ENCODE data around the gene TIMM23.
"Not testable (repeated sequence)": the region's sequence is repeated elsewhere in the genome, so short reads cannot be mapped to it uniquely, and the experiment has no call there.

Gene TIMM23, protein sequence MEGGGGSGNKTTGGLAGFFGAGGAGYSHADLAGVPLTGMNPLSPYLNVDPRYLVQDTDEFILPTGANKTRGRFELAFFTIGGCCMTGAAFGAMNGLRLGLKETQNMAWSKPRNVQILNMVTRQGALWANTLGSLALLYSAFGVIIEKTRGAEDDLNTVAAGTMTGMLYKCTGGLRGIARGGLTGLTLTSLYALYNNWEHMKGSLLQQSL

DNA sequence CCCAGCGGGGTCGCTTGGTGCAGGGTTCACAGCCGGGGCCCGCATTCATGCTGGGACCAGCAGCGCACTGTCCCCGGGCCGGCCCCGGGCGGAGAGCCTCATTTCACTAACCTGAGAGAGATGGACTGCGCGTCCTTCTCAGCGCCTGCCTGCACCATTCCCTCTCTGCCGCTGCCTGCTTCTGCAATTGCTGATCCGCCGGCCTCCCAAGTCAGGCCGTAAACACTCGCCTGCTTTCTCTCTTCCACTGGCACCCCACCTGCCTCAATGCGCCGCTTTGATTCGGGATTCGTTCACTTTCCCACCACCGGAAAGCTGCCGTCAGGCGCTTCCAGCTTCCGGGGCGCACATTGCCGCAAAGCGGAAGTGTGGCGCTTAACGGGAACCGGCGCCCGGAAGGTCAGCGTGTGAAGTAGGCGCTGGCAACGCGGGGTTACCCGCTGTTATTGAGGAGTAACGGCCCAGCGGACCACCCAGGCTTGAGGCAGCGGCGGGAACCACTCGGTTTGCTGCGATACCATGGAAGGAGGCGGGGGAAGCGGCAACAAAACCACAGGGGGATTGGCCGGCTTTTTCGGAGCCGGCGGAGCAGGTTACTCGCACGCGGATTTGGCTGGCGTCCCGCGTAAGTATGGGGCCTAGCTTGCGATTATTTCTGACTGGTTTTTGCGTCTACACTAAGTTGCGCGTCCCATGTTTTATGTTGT is at the start of gene TIMM23:
TSS of gene TIMM23 (plus strand) at position 384 of the 707 bp plus-strand sequence. CDS start at position 520, 136 bp downstream.
- peak; percentile 69 to 76 for DNase-seq (ENCODE audit: low read depth in 2 of 2, low spot score in 1 of 2)

DNA sequence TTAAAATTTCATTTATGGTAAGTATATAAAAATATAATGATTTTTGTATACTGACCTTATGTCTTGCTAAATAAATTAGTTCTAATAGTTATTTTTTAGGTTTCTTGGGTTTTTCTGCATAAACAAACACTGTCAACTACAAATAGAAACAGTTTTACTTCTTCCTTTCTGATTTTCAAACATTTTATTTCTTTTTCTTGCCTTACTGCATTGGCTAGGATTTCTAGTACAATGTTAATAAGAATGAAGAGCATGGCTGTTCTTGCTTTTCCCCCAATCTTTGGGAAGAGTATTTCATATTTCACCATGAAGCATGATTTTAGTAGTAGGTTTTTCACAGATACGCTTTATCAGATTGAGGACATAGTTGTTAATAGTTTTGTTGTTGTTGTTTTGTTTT is 45.5 kb upstream of the TIMM23 start:
- not testable (repeated sequence) for DNase-seq (ENCODE audit: low read depth in 2 of 2, low spot score in 1 of 2)

DNA sequence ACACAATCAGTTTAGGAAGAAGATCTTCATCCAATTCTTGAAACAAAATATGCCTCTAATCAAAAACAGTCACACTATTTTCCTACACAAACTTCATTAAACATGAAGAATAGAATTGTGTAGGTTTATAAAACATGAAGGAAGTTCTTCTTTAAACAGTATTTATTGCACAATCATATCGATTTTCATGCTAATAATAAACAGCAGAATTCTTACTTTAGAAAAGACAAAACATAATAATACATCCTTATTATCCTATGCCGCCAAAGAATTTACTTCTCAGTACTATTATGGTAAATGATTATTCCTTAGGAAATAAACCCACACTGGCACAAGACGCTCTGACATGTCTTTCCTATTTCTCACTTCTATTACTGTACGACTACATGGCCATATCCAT is 41.0 kb upstream of the TIMM23 start:
- DNase-seq (ENCODE audit: low read depth in 2 of 2, low spot score in 1 of 2), result not testable (repeated sequence)

DNA sequence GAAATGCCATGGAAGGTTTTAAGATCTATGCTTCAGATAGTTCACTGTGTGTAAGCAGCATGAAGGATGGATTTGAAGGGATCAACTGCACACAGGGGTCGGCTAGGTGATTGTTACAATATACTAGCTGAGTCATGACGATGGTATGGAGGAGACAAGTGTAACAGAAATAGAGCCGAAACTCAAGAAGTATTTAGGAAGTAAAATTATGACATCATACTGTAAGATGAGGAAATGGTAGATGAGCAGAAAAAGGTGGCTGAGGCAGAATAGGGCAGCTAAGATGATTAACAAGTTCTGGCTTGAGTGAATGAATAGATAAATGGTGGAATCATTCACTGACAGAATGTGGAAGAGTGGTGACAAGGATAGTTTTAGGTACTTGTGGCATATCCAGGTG is 37.5 kb upstream of the TIMM23 start:
- not testable (repeated sequence) for DNase-seq (ENCODE audit: low read depth in 2 of 2, low spot score in 1 of 2)

DNA sequence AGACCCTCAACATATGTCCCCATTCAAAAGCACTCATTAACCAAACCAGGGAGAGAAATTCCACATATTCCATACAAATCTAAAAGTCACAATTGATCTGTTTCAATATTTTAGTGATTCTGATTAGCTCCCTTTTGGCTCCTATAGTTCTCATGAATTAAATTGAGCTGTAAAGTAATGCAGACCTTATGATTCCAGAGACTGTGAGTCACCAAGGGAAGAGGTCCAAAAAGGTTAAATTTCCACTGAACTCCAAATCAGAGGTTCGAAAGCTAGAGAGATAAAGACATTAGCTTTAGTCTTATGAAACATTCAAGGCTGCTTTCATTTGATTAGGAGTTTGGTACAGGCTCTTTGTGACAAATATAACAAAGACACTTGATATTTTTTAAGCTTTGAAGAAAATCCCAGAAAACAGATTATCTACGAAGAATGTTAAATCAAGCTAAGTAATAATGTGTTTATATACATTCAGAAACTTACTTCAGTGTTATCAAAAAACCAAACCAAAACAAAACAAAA is 33.1 kb upstream of the TIMM23 start:
- DNase-seq (ENCODE audit: low read depth in 2 of 2, low spot score in 1 of 2), result not testable (repeated sequence)

DNA sequence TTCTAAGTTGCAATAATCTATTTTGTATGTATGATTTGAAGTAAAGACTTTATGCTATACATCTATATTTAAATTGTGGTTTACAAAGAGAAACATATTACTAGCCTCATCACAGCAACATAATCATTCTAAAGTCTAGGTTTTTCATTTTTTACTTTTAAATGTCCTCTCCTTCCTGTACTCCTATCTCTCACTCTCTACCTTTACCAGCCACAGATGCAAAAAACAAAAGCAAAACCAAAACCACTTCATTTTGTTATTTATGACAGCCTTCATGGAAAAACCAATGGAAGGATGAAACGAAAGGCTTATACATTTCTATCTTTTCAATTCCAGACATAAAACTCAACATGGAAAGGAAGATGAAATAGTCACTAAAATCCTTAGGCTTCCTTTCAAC is 31.1 kb upstream of the TIMM23 start:
- not testable (repeated sequence) for DNase-seq (ENCODE audit: low read depth in 2 of 2, low spot score in 1 of 2)

DNA sequence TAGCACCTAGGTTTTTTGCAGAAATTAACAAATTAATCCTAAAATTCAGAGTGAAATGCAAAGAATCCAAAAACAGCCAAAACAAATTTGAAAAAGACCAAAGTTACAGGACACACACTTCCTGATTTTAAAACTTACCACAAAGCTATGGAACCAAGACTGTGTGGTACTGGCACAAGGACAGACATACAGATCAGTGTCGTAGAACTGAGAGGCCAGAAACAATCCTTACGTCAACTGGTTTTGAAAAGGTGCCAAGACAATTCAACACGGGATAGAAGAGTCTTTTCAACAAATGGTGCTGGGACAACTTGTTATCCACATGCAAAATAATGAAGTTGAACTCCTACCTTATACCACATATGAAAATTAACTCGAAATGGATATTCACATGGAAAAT is 26.8 kb upstream of the TIMM23 start:
- not testable (repeated sequence) for DNase-seq (ENCODE audit: low read depth in 2 of 2, low spot score in 1 of 2)

DNA sequence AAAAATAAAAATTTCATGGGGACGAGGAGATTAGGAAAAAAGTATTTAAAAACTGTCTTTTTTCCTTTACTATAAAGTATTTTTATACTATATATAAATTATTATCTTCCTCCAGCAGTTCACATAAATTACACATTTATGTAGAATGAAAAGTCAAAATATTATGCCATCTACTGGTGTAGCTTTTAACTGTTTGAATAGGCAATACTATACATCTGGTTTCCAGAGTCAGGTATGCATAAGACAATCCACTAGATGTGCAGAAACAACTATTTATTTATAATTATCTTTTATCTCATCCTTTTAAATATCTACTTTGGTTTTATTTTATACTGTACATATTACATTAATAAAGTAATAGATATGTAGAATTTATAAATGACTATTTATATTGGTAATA is 24.9 kb upstream of the TIMM23 start:
- DNase-seq (ENCODE audit: low read depth in 2 of 2, low spot score in 1 of 2), result not testable (repeated sequence)

DNA sequence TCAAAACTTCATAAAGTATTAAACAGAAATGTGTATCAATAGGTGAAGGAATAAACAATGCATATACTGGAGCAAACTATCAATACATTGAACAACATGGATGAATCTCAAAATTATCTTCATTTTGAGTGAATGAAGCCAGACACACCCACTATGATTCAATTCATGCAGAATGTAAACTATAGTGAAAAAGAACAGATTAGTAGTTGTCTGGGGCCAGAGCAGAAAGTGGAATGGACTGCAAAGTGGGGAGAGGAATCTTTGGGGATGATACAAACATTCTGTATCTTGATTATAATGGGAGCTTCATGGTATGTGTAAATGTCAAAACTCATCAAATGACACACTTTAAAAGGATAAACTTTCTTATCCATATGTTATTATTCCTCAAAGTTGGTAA is 23.5 kb upstream of the TIMM23 start:
- DNase-seq (ENCODE audit: low read depth in 2 of 2, low spot score in 1 of 2), result not testable (repeated sequence)

DNA sequence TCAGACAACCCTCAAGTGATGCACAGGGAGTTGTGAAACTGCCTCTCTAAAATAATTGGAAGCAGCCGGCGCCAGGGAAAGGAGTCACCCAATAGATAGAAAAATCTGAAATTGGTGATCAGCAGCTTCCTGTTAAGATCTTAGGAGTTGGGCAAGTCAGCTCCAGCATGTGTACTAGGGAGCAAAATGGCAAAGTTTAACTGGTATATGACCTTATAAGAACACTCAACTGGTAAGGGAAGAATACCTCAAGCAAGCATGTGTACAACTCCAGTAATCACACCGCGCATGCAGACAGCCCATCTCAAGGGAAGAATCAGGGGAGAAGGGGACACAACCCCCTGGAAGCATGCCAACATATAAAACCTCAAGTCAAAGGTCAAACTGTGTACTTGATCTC is 17.9 kb upstream of the TIMM23 start:
- DNase-seq (ENCODE audit: low read depth in 2 of 2, low spot score in 1 of 2), result not testable (repeated sequence)

DNA sequence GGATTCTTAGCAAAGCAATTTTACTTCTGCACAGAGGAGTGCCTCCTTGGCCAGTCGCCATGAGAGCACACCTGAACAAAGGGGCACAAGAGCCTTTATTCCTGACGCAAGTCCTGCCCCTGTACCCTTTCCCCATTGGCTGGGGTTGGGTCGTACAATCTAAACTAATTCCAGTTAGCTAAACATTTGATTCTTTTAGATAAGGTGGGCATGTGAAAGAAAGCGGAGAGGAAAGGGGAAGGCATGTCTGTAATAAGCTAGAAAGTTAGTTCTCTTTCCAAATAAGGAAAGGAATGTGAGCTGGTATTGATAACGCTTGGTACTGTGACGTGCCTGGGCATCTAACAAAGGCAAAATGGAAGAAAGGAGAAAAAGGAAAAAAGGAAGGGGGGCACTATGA is 15.7 kb upstream of the TIMM23 start:
- DNase-seq (ENCODE audit: low read depth in 2 of 2, low spot score in 1 of 2), result not testable (repeated sequence)

DNA sequence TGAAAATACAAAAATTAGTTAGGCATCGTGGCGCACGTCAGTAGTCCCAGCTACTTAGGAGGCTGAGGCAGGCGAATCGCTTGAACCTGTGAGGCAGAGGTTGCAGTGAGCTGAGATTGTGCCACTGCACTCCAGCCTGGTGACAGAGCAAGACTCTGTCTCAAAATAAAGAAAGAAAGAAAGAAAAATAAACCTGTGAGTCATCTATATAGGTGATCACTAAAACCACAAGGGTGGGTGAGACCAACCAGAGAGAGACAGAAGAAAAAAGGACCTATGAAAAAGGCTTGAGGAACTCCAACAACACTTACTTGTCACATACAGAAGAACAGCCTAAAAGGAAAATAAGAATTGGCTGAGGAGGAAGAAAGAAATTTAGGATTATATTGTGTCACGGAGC is 14.4 kb upstream of the TIMM23 start:
- DNase-seq (ENCODE audit: low read depth in 2 of 2, low spot score in 1 of 2), result not testable (repeated sequence)

DNA sequence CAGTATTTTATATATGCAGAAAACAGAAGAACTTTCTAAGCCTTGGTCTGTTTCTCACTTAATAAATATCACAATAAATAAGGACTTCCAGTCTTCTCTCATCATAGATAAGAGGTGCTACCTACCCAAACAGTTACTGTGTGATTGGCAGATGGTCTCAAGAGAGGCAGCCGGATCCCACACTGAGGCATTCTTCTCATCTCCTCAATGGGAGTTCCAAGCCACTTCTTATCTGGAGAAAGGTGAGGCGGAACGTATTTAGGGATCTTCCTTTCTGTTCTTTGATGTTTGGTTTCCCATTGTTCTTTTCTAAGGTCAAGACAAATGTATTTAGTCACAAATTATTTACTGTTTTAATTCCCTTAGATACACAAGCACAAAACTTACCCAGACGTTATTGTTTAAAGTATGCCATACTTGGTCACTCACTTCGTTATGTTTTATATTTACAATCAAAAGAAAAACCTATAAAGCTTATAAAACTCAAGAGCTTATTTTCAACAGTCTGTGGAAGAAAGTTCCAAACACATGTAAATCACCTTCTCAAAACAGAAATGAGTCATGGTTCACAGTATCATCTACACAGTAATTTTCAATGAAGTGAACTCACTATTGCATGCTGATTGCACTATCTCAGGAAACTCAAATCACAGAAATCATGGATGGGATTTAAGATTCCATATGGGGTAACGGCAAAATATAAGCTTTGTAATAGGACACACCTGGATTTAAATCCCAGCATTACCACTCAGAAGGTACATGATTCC is 9.4 kb upstream of the TIMM23 start:
- DNase-seq (ENCODE audit: low read depth in 2 of 2, low spot score in 1 of 2), result not testable (repeated sequence)

DNA sequence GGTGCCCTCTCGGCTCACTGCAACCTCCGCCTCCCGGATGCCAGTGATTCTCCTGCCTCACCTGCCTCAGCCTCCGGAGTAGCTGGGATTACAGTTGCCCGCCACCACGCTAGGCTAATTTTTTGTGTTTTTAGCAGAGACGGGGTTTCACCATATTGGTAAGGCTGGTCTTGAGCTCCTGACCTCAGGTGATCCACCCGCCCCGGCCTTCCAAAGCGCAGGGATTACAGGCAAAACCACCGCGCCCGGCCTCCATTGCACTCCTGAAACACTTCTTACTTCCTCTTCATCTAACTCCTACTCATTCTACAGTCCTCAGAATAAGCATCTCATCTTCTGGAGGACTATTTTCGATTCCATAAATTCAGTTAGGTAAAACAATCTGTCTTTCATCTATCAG is 1.3 kb upstream of the TIMM23 start:
- not testable (repeated sequence) for DNase-seq (ENCODE audit: low read depth in 2 of 2, low spot score in 1 of 2)

DNA sequence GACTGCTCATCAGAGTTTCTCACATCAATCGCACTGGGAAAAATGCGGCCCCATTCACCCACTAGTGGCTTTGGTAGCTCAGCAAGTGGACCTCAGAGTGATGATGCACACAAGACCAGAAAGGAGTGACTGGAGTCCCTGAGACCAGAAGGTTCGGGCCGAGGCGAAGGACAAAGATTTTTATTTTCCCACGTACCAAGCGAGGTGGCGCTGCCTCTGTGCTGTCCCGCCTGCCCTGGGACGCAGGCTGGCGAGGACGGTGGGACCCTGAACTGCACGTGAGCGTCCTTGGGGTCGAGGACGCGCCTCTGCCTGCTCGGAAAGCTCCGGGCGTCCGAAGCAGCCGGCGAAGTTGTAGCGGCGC is 565 bp upstream of the TIMM23 start:
- DNase-seq (ENCODE audit: low read depth in 2 of 2, low spot score in 1 of 2), result not testable (repeated sequence)

DNA sequence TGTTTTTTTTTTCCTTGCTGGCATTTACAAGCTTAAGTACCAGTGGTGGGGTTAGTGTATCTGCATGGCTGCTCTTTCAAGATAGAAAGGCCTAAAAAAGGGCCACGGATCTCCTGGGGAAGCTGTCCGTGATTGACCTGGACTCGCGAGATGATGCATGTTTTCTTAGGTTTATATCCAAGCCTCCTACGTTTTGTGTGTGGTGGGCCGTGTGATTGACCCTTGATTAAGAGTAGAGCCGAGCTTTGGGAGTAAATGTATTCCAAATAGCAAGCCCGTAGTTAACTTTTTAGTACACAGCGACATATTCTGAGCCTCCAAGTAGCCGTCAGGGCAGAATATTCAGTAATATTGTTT is 502 bp downstream of the TIMM23 start:
- DNase-seq (ENCODE audit: low read depth in 2 of 2, low spot score in 1 of 2), result not testable (repeated sequence)

DNA sequence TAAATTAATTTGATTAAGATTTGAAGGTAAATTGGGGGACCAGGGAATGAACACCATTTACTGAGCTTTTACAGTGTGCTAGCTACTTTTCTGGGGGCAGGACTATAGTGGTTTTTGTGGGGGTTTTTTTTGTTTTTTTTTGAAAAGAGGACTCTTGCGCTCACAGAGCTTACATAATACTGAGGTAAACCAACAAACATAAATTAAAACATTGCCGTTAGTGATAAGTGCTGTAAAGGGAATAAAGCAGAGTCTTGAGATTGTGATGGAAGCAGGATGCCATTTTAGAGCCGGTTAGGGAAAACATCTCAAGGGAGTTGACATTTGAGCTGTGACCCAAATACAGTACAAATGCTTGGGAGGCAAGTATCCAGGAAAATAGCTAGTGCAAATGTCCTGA is 1.8 kb downstream of the TIMM23 start:
- not testable (repeated sequence) for DNase-seq (ENCODE audit: low read depth in 2 of 2, low spot score in 1 of 2)

DNA sequence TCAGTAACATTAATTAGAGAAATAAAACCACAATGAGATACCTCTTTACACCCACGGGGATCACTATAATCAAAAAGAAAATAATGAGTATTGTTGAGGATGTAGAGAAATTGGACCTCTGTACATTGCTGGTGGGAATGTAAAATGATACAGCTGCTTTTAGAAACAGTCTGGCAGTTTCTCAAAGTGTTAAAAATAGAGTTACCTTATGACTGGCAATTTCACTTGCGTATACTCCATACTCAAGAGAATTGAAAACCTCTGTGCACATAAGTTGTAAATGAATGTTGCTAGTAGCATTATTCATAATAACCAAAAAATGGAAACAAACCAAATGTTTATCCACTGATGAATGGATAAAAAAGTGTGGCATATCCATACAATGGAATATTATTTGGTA is 6.3 kb downstream of the TIMM23 start:
- not testable (repeated sequence) for DNase-seq (ENCODE audit: low read depth in 2 of 2, low spot score in 1 of 2)

DNA sequence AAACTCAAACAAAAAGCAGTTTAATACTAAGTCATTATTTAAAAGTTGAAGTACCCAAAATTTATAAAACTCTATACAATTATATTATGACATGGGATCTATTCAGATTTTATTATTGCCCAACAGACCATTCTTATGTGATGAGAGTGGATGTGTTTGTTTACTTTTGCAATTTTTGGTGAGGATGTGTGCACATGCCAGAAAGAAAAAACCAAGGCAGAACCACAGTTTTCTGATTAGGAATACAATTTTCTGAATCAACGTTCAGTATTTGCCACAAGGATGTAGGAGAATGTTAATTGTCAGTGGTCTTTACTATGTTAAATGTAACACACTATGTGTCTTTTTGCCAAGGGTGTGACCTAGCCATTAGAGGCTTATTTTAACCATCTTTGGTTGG is 9.1 kb downstream of the TIMM23 start:
- not testable (repeated sequence) for DNase-seq (ENCODE audit: low read depth in 2 of 2, low spot score in 1 of 2)

DNA sequence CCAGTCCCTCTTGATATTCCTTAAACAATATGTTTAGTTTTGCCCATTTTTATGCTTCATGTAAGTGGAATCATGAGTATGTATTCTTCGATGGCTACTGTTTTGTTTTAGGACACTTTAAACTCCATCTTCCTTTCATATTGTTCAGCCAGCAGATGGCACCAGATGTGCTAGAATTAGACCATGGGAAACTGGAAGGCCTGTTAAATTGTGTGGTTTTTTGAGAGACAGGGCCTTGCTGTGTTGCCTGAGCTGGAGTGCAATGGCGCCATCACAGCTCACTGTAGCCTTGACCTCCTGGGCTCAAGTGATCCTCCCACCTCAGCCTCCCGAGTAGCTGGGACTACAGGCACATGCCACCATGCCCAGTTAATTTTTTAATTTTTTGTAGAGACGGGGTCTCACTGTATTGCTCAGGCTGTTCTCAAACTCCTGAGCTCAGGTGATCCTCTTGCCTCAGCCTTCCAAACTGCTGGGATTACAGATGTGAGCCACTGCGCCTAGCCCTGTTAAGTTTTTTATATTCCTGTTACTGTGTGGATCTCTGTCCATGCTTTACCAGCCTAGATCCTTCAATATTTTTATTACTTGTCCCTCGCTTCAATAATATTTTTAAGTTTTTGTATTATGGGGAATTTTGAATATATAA is 11.4 kb downstream of the TIMM23 start:
- DNase-seq (ENCODE audit: low read depth in 2 of 2, low spot score in 1 of 2), result not testable (repeated sequence)

DNA sequence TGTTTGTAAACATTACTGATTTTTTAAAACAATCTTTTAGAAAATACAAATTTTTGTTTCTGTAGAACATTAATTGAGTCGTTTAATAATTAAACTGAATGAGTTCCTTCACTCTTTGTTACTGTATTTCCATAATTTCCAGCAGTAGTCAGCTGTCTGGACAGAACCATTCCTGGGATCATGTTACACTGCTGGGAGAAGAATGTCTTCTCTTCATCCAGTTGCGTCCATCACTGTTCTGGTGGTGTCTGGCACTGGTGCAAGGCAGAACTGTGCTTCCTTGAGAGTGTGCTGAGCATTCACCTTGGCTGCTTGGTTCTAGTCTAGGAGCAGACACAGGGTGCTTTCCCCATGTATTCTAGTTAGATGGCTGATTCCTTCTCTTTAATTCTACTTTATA is 12.2 kb downstream of the TIMM23 start:
- not testable (repeated sequence) for DNase-seq (ENCODE audit: low read depth in 2 of 2, low spot score in 1 of 2)
